ENCODE data around the gene FASTK.
A peak's percentile ranks its signal among the peaks of the same experiment; 100 is the strongest.

Gene FASTK

GRCh38 chr7:151116603-151117440 is 36.2 kb upstream of the FASTK start:
- DNase-seq, result no peak

GRCh38 chr7:151115836-151116418 is 35.3 kb upstream of the FASTK start:
- DNase-seq, result no peak

- DNase-seq, result peak; percentile 43
These were observed 34.7 kb upstream of the FASTK start for GRCh38 chr7:151115121-151115835.

GRCh38 chr7:151114151-151115090 is 33.8 kb upstream of the FASTK start:
- peak; percentile 24 for DNase-seq

GRCh38 chr7:151113344-151114150 is 32.9 kb upstream of the FASTK start:
- no peak for DNase-seq

- peak; percentile 83 for DNase-seq
These were observed 30.5 kb upstream of the FASTK start for GRCh38 chr7:151110941-151111645.

- DNase-seq, result no peak
These were observed 29.8 kb upstream of the FASTK start for GRCh38 chr7:151110236-151110940.

GRCh38 chr7:151109094-151110048 is 28.8 kb upstream of the FASTK start:
- DNase-seq, result peak; percentile 23

- no peak for DNase-seq
These were observed 27.3 kb upstream of the FASTK start for GRCh38 chr7:151107882-151108281.

- DNase-seq, result no peak
These were observed 24.0 kb upstream of the FASTK start for GRCh38 chr7:151104411-151105235.

GRCh38 chr7:151103973-151104372 is 23.4 kb upstream of the FASTK start:
- no peak for DNase-seq

GRCh38 chr7:151102991-151103390 is 22.4 kb upstream of the FASTK start:
- DNase-seq, result no peak

GRCh38 chr7:151101621-151102396 is 21.2 kb upstream of the FASTK start:
- DNase-seq, result no peak

- DNase-seq, result no peak
These were observed 20.3 kb upstream of the FASTK start for GRCh38 chr7:151100921-151101320.

- DNase-seq, result no peak
These were observed 19.0 kb upstream of the FASTK start for GRCh38 chr7:151099486-151100211.

- no peak for DNase-seq
These were observed 15.3 kb upstream of the FASTK start for GRCh38 chr7:151095828-151096475.
